GM21529 (cell line): ENCODE data around the gene KDM1B.
A peak's percentile ranks its signal among the peaks of the same experiment; 100 is the strongest.

Source experiments
- ATAC-seq: cut with Tn5 transposase; IDR thresholded peaks from one replicate; pipeline ENCODE4 v1.9.1; 2021; ENCODE audit not compliant: unreplicated experiment

The KDM1B gene

DNA sequence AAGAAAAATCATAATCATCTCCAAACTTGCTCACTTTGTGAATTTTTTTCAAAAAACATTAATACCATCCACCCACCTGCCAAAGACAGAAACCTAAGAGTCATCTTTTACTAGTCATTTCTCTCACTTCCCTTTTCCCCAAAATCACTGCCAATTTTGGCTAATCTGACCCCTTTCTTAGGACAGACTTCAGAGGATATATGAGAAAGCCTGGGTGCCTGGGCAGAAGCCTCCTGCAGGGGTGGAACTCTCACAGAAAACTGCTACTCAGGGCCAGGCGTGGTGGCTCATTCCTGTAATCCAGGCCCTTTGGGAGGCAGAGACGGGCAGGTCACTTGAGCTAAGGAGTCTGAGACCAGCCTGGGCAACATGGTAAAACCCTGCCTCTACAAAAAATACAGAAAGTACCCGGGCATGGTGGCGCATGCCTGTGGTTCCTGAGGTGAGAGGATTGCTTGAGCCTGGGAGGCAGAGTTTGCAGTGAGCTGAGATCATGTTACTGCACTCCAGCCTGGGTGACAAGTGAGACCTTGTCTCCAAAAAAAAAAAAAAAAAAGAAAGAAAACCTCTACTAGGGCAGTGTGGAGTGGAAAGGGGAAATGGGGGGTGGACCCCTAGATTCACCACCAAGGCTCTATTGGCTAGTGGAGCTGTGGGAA, 105.4 kb downstream of the KDM1B start:
- peak; percentile 46 for ATAC-seq

DNA sequence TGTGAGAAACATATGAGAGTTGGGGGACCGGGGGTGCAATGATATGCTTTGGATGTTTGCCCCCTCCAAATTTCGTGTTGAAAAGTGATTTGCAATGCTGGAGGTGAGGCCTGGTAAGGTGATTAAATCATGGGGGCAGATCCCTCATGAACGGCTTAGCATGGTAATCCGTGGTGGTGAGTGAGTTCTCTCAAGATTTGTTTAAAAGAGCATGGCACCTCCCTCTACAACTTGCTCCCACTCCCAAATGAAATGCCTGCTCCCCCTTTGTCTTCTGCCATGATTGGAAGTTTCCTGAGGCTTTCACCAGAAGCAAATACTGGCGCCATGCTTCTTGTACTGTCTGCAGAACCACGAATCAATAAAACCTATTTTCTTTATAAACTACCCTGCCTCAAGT, 106.7 kb downstream of the KDM1B start:
- ATAC-seq = no peak

DNA sequence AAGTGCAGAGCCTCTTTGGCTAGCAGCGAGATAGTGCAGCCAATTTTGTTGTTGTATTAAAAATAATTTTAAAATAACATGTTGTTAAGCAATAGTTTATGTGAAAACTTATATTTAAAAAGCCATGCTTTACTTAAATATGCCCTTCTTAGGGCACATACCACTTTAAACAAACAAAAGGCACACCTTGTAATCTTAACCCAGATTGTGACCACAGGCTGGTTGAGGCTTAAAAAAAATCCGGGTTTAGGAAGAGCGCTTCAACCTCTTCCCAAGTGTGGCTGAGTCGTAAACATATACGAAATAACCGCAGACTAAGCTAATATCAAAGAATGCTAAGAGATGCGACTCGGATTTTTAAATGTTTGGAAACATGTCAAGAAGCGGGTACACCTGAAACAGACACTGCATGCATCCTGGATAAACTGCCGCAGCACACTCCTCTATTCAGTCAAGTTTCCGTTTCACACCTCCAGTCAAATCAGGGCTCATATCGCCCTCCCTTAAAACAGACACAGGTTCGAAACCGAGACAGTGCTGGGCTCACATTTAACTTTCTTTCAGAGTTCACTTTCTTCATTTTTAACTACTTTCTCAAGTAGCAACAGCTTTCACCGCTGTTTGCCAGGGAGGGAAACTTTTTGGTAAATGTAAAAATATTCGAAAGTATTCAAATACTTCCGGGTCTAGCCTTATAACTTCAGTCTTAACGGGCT, 107.6 kb downstream of the KDM1B start:
- peak; percentile 58 for ATAC-seq

DNA sequence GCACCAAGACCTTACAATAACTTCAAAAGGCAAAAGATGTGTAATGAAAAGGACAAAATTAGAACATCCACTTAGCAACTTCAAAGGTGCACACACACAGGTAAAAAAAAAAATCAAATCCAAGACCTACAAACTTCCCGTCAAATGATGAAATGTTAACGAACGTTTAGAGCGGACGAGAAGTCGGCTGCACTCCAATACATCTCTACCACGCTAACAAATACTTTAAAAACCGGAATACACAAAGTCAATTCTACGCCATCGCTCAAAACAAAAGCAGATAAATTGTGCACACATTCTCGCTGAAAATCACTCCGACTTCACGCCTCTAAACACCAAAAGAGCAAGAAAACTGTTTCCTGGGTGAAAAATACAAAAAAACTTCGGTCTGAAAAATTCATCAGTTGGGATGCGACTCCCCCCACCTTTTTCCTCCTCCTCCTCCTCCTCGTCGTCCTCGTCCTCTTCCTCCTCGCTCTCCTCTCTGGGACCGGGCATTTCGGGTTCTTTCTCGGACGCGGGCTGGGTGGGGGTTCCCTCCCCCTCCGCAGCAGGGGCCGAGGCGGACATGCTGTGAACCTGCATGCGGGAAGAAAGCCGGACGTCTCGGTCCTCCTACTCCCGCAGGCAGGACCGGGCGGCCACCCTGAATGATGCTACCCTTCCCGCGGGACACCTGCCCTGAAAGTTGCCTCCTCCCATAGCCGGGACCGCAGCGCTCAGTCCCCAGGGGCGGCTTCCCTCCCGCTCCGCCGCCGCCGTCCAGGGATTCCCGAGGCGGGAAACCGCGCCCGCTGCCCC, 108.4 kb downstream of the KDM1B start:
- ATAC-seq = peak; percentile 2

DNA sequence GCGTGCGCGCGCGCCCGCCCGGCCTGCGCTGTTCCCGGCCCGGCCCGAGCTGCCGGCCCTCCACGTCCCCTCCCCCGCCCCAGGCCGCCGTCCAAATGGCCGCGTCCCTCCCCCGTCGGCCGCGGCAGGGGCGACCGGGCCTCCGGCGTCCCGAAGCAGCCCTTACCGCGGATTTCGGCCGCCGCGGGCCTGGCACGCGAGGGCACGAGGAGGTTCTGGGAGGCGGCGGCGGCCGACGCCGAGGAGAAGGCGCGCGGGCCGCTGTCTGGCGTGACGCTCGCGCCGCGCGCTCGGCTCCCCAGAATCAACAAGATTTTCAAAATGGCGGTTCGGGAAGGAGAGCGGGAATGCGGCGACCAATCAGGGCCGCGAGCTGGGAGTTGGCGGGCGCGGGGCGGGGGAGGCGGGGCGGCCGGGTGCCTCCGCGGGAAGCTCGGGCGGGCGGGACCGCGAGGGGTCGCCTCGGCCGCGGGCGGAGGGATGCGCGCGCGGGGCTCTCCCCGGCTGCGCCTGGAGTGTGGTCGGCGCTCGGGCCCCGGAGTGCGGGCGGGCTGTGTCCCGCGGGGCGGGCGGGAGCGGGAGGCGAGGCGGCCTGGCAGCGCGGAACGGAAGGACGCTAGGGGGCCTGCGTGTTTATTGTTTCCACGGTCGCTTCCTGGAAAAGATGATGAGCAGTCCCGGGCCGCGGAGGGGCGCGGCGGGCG, 109.1 kb downstream of the KDM1B start, which contains the start of gene DEK:
DEK (minus strand) TSS at position 312 of the 704 bp plus-strand sequence. CDS start 543 bp downstream, outside the sequence.
- ATAC-seq = peak; percentile 40

DNA sequence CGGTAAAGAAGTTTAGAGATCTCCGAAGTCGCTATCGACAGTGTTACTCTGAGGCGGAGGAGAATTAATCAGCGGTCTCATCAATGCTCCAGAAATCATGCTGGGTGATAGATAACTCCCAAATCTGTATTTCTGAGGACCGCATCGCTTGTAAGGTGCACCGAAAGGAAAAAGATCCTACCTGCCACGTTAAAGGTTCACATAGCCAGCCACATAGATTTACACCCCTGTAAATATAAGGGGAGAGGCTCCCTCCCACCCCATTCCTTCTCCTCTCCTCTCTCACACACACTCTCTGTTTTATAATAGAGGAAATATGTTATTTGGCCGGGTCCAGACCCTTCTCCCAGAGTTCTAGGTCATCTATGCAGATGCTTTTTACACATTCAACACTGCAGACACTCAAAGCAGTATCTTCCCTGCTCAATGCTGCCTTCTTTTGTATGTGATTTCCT, 109.7 kb downstream of the KDM1B start:
- ATAC-seq = no peak

DNA sequence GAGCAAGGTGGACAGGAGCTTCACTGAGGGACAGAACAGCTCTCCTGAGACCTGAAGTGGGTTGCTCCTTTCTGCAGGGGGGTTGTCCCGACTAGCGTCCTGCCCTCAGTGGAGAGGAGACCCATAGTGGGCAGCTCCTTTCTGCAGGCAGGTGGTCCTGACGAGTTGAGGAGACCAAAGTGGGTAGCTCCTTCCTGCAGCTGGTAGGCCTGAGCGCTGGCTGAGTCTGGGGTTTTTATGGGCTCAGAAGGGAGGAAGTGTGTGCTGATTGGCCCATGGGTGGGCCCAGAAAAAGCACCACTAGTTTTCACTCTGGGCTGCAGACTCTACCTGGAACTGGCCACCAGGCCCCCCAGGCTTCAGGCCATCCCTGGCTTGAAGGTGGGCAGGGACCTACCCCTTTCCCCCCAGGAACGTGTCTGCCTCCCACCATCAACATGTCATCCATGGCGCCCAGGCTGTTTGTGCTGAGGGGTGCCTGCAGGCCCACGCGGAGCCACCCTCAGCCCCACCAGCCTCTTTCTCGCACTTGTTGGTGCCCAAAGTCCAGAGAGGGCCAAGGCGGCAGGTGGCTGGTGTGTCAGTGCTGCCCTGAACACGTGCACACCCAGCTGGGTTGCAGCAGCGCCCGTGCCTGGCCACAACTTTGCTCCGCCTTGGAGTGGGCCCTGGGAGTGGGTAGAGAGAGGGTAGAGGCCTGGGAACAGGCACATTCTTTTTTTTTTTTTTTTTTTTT, 110.7 kb downstream of the KDM1B start:
- no peak for ATAC-seq

DNA sequence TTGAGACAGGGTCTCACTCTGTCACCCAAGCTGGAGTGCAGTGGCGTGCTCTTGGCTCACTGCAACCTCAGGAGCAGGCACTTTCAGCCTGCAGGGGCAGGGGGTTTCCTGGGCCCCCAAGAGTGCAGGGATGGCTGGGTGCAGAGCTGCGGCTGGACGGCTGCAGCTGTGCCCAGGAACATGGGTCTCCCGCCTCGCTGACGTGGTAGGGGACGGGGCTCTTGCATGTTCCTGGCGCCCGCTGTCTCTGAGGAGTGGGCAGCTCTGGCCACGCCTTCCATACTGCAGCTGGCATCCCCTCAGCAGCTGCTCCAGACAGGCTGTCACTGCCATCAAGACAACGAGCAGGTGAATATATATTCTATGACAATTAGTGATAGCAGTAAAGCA, 111.3 kb downstream of the KDM1B start:
- ATAC-seq = no peak

DNA sequence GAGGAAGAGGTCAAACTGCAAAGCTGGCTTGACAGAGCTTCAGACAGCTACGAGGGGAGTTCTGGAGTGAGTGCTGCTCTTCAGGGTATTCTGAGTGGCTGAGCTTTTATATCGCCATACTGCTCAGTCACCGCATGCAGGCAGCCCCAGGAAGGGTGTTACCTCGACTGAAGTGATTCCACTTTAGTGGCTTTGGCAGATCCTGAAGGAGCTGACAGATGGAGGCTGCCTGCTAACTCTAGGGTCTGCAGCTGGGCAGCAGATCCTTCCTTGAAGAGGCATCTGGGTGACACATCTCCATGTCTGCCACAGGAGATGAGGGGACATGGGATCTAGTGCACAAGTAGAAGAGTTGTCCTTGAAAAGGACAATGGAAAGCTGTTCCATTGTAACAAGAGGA, 112.8 kb downstream of the KDM1B start:
- no peak for ATAC-seq

DNA sequence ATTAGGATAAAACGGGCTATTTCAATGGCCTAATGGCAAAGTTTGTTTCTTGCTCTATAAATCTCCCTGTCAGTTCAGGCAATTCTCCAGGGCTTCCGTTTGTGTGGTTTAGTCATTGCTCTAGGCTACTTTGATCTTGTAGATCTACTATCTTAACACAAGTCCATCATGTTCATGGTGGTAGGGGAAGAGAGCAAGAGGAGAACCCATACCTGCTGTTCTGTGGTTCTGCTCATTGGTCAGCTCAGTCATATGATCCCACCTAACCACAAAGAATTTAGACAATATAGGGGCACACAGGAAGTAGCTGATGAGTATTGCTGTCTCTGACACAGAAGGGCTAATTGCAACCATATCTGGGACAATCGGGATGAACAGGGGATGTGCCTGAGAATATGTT, 114.0 kb downstream of the KDM1B start:
- no peak for ATAC-seq

DNA sequence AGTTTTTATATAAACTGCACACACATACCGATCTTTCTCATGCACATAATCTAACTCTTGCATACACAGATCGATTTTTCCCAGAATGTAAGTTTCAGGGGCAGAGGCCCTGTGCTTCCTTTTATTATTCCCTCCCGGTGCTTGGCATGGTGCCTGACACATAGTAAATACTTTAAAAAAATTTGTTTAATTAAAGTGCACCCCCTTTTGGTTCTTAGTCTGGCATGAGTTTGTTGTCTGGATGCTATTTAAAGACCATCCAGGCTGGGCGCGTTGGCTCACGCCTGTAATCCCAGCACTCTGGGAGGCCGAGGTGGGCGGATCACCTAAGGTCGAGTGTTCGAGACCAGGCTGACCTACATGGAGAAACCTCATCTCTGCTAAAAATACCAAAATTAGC, 114.5 kb downstream of the KDM1B start:
- no peak for ATAC-seq

DNA sequence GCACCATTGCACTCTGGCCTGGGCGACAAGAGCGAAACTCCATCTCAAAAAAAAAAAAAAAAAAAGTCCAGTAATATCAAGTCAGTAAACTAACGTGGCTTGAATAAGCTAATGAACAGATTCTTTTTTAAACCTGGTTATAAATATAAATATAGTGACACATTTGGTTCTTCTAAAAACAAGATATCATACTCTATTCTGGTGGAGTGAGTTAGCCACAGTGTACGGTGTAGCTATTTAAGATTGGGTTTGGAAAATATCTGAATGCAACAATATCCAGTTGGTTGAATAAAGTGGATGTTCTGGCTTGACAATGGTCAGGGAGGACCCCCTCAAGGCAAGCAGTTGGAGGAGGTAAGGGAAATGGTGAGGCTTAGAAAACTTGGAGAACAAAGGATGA, 115.0 kb downstream of the KDM1B start:
- no peak for ATAC-seq
